Superior temporal gyrus (tissue), 1 donor: ENCODE results near the gene MTMR6.
A peak's percentile ranks its signal among the peaks of the same experiment; 100 is the strongest.

ENCODE experiments used
- DNase-seq: peaks from one replicate; pipeline ENCODE4 v3.0.0-alpha.2; 2016; ENCODE audit errors: extremely low spot score

MTMR6 gene

DNA sequence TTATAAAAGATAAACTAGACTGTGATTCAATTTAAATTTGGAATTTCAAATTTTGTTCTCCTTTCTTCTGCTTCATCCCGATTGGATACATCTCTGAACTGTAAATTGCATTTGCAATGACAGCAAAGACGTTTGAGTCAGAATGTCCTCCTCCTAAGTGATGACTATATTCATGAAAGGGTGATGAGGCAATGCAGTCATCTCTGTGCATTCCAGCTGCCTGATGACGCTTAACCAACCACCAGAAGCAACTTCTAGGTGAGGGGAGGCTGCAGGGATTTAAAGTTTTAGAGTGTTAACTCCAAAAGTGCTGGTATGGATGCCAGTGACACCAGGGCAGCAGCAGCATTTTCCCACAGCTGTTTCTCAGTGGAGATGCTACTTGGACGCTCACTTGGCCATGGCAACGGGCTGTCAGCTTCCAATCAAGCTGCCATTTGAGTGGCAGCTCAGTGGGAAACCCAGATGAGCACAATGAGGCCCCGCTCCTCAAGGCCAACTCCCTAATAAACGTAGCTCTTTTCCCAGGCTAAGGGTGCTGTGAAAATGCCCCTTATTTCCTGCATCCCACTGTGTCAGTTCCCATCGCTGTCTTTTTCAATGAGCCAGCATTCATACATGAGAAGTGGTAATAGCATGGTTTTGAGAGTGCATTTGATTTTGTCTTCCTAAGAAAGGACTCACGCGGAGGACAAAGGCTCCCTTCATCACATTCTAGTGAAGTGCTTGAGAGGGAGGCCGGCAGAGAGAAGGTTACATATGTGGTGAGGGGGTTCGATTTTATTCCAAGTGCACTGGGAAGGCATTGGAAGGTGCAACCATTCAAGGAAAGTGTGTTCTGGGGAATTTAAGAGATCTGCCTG is 70.0 kb downstream of the MTMR6 start:
- DNase-seq: no peak

DNA sequence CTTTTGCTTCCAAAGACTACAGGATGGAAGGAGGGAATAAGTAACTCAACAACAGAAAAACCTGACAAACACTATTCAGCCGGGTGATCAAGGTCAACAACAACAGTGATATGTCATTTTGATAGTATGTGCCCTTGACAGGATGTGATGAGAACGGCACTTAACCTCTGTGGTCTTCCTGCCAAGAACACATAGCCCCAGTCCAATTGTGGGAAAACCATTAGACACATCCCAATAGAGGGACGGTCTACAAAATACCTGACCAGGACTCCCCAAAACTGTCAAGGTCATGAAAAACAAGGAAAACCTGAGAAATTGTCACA is 72.1 kb downstream of the MTMR6 start:
- no peak for DNase-seq

DNA sequence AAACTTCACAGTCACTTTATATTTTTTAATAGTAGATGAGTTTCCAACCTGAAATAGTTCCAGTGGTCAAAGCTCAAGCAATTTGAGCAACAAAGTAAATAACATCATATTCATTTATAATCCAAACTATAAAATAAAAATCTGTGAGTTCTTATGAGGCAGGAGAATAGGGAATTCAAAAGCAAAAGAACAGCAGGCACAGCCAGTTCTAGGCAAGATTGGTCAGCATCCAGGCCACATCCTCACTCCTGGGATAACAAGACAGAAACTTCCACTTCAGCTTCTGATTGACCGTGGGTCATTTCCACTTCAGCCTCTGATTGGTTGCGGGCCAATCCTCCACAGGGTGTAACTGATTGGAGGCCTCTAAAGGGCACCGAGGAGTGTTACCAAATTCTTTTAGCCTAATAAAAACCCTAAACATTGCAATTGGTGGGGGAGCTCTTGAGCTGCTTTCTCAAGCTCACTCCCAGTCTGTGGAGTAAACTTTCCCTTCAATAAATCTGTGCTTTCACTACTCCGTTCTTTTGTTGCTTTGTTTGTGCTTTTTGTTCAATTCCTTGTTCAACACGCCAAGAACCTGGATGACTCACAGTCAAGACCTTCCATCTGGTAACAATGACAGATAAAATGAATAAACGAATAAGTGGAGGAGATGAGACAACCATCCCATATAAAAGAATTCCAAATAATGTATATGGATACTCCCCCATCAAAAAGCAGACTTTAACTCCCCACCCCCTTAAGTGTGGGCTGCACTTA is 72.6 kb downstream of the MTMR6 start:
- peak; percentile 39 for DNase-seq

DNA sequence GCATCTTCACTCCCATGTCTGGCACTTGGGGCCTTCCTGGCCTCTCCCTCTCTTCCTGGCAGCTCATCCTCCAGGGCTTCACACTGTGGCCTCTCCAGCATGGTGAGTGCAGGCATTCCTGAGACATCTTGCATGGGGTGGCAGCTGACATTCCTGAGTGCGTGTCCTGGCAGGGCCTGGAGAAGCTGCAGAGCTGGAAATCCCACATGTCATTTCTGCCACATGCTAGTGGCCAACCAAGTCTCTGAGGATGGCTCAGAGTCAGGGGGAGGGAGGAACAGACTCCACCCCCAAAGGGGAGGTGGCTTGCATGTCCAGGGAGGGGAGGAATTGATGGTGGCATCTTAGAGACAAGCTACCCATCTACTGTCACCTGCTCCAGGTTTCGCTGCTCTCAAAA is 73.6 kb downstream of the MTMR6 start:
- no peak for DNase-seq

DNA sequence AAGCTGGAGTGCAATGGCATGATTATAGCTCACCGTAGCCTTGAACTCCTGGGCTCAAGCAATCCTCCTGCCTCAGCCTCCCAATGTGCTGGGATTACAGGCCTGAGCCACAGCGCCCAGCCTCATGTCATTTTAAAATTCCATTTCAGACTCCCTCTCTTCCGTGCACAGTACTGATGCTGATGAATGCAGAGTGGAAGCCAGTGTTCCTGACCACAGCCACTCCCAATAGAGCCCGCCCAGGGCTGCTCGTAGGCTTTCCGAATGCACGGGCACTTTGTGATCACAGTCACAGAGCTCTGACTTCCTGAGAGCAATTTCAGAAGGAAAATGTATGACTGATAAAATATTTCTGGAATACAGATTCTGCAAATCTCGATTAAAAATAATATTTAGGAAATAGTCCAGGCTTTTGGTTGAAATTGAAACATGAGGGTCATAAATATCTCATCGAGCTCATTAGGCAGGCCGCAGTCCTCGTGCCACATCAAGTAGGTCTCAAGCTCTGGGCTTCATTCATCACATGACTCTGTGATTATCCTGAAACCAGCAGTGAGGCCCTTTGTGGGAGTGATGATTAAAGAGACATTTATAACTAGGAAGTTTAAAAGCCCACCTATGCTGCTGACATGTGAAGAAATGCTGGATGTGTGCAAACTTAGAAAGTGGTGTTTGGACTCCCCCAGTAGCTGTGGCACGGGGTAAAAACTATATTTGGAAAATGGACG is 76.3 kb downstream of the MTMR6 start:
- DNase-seq: no peak

GRCh38 chr13:25207291-25207810 is 79.9 kb downstream of the MTMR6 start:
- no peak for DNase-seq

DNA sequence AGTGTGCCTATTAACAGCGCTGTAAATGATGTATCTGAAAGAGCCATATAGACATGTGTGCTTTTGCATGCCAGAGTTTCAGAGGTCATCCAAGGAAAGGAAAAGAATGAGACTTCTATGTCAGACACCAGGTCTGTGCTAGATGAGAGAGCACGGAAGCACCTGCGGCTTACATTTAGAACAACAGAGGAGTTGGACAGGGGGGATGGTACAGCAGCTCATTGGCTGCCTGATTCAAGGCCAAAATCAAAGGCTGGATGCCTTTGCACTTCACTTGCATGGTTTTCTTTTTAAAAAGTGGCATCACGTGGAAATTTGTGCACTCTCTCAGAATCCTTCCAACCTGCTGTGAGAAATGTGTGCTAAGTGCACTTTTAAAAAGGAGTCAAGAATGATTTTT is 82.4 kb downstream of the MTMR6 start:
- DNase-seq: no peak

GRCh38 chr13:25203127-25203740 is 84.1 kb downstream of the MTMR6 start:
- DNase-seq: no peak

DNA sequence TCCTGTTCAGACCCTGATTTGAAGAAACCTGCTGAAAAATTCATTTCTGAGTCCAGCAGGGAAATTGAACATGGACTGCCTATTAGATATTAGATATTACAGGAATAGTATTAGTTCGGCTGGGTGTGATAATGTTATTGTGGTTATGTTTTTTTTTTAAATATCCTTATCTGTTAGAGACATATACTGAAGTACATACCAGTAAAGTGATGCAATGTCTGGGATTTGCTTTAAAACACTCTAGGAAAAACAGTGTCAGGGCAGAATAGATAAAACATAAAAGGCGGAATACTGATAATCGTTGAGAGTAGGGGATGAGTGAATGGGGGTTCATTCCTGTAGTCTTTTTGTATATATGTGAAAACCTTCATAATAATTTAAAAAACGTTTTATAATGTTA is 86.5 kb downstream of the MTMR6 start:
- no peak for DNase-seq

- peak; percentile 46 for DNase-seq
Observed at GRCh38 chr13:25198647-25199046, 88.6 kb downstream of the MTMR6 start.

DNA sequence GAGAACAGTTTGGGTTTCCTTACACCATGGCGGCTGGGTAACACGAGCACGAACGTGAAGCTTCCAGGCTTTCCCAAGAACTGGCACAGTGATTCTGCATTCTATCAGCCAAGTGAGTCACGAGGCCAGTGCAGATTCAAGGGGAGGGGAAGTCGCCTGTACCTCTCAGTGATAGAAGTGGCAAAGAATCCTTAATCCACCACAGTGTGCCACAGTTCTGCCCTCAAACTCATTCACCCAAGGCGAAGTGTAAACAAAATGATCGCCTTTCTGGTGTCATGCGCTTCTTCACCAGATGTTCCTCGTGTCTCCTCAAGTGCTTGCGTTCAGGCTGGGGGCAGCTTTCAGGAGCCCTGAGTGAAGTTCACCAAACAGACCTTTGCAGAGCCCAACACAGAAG is 90.3 kb downstream of the MTMR6 start:
- no peak for DNase-seq
